Endothelial cell of coronary artery (primary cell): Measurements from ENCODE around the gene PLEKHD1. TPM values are rescaled to one million over a fixed set of nuclear protein-coding genes. Genes with fewer than 3 reads are reported as not detected.

ENCODE experiments used
- total RNA-seq: library from RNA; depleted of rRNA; stranded (reverse); fragments of >200 nt; gene quantifications from 2 replicates; pipeline ENCODE4 v1.2.3, GENCODE V29; 2014

PLEKHD1 gene
- total RNA-seq = under 0.01 TPM in 1 of 2 replicates, not detected in the other

DNA sequence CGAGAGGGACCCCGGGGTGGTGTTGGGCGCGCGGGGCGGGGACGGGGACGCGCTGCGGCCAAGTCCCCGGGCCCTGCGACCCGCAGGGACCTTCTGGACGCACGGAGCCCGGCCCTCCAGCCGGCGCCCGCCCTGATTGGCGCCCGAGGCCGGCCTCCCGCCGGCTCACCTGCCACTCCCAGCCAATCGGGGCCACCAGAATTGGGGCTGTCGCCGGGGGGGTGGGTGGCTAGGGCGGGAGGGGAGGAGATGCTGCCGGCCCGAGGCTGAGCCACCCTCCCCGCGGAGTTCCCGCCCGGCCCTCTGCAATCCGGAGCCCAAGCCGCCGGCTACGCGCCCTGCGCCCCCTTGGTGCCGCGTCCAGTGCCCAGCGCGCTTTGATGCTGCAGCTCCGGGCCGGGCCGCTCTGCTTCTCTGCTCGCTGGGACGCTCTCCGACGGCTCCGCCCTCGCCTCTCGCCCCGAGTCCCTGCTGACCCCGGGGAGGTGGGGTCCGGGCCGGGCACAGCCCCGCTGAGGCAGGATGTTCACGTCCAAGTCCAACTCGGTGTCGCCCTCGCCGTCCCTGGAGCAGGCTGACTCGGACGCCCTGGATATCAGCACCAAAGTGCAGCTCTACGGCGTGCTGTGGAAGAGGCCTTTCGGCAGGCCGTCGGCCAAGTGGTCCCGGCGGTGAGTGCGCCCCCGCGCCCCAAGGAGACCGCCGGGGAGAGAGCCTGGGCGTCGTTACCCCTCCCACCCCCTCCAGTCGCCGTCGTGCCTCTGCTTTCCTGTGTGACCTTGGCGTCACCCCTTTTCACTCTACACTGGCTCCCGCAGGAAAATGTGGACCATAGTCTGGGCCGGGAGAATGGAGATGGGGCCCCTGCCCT lies at the start of gene PLEKHD1:
Gene PLEKHD1, plus strand, starts transcription at position 285 of the 871 bp plus-strand sequence. Its CDS starts 238 bp downstream, at position 523.

DNA sequence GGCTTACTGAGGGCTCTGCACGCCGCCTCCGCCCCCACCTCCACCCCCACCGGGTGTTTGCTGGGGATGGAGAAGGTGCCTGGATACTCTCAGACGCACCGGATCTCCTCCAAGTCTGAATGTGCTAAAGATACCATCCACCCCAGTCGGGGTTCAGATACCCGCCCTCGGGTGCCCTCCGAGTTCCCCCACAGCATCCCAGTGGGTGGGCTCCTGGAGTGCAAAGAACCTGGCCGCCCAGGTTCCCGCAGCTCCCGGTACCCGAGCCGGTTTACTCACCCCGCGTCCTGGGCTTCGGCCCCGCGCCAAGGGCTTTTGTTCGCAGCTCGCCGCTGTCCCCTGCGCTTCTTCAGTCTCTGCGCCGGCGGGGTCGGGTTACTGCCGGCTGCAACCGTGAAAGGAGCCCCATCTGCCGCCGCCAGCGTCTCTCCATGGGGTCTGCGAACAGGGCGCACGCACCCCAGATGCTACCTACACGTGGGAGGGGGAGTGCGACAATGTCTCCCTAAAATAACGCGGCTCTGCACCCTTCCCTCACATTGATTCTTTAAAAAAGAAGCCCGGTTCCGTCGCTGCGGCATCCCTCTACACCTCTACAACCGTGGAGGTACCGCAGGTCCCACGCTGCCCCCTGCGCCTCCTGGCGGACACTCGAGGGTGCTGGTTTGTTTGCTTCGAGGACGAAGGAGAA lies 89.9 kb downstream of the PLEKHD1 start, which contains the start of gene CCDC177:
Gene CCDC177, minus strand, starts transcription at position 609 of the 691 bp plus-strand sequence. CDS start 1,249 bp downstream, outside the sequence.

Other genes starting within 250 kb of the PLEKHD1 start
- 0.19 and 0.36 TPM in 2 replicates for gene GALNT16, start 224.6 kb upstream of the PLEKHD1 start, total RNA-seq
- 216 and 360 TPM in 2 replicates for gene ERH, start 86.4 kb upstream of the PLEKHD1 start, total RNA-seq
- gene SLC39A9, start 86.0 kb upstream of the PLEKHD1 start, total RNA-seq = 86.3 and 91.2 TPM in 2 replicates
- gene CCDC177, start 90.1 kb downstream of the PLEKHD1 start, total RNA-seq = not detected in 2 replicates
- 9.0 and 14.2 TPM in 2 replicates for gene SUSD6, start 126.9 kb downstream of the PLEKHD1 start, total RNA-seq